ENCODE data around the gene EXOSC6.
"Not testable (repeated sequence)": the region's sequence is repeated elsewhere in the genome, so short reads cannot be mapped to it uniquely, and the experiment has no call there.

- TF ChIP-seq CTCF, POLR2A, EP300 (IDR thresholded peaks at IDR 0.05): not testable (repeated sequence)
These were observed 26.3 kb downstream of the EXOSC6 start for GRCh38 chr16:70225430-70225829.
